ENCODE measurements around the gene FCRL1.

Gene FCRL1

GRCh38 chr1:157819896-157820295 is at the start of gene FCRL1:
Gene FCRL1, minus strand, starts transcription at chr1:157820120. Its CDS starts 83 bp downstream, at chr1:157820037.
- no peak for DNase-seq (ENCODE audit: low spot score)

GRCh38 chr1:157868654-157869053 is 48.7 kb upstream of the FCRL1 start:
- no peak for DNase-seq (ENCODE audit: low spot score)

GRCh38 chr1:157862114-157863070 is 42.5 kb upstream of the FCRL1 start:
- peak; percentile 71 for DNase-seq (ENCODE audit: low spot score)

- peak; percentile 15 for DNase-seq (ENCODE audit: low spot score)
Observed at GRCh38 chr1:157856538-157856937, 36.6 kb upstream of the FCRL1 start.

- peak; percentile 87 for DNase-seq (ENCODE audit: low spot score)
Observed at GRCh38 chr1:157852476-157852875, 32.6 kb upstream of the FCRL1 start.

GRCh38 chr1:157849229-157849875 is 29.4 kb upstream of the FCRL1 start:
- no peak for DNase-seq (ENCODE audit: low spot score)

- no peak for DNase-seq (ENCODE audit: low spot score)
Observed at GRCh38 chr1:157844089-157844830, 24.3 kb upstream of the FCRL1 start.

- no peak for DNase-seq (ENCODE audit: low spot score)
Observed at GRCh38 chr1:157842939-157843338, 23.0 kb upstream of the FCRL1 start.

- no peak for DNase-seq (ENCODE audit: low spot score)
Observed at GRCh38 chr1:157841708-157842107, 21.8 kb upstream of the FCRL1 start, which contains the start of gene CD5L. Gene CD5L, minus strand, starts transcription at chr1:157841808. Its CDS starts 107 bp downstream, at chr1:157841701.

- peak; percentile 33 for DNase-seq (ENCODE audit: low spot score)
Observed at GRCh38 chr1:157838966-157839365, 19.0 kb upstream of the FCRL1 start.

- DNase-seq (ENCODE audit: low spot score) = no peak
Observed at GRCh38 chr1:157834430-157834829, 14.5 kb upstream of the FCRL1 start.

- no peak for DNase-seq (ENCODE audit: low spot score)
Observed at GRCh38 chr1:157833145-157833544, 13.2 kb upstream of the FCRL1 start.

- no peak for DNase-seq (ENCODE audit: low spot score)
Observed at GRCh38 chr1:157831968-157832626, 12.2 kb upstream of the FCRL1 start.

- no peak for DNase-seq (ENCODE audit: low spot score)
Observed at GRCh38 chr1:157830887-157831286, 11.0 kb upstream of the FCRL1 start.

GRCh38 chr1:157829711-157830110 is 9.8 kb upstream of the FCRL1 start:
- DNase-seq (ENCODE audit: low spot score) = no peak

- DNase-seq (ENCODE audit: low spot score) = no peak
Observed at GRCh38 chr1:157829210-157829609, 9.3 kb upstream of the FCRL1 start.

- no peak for DNase-seq (ENCODE audit: low spot score)
Observed at GRCh38 chr1:157820299-157820698, 379 bp upstream of the FCRL1 start.

GRCh38 chr1:157819215-157819614 is 705 bp downstream of the FCRL1 start:
- no peak for DNase-seq (ENCODE audit: low spot score)

GRCh38 chr1:157813269-157813668 is 6.7 kb downstream of the FCRL1 start:
- DNase-seq (ENCODE audit: low spot score) = no peak

GRCh38 chr1:157806431-157807149 is 13.3 kb downstream of the FCRL1 start:
- DNase-seq (ENCODE audit: low spot score) = peak; percentile 53

- DNase-seq (ENCODE audit: low spot score) = no peak
Observed at GRCh38 chr1:157803851-157804250, 16.1 kb downstream of the FCRL1 start.

Data from kidney tubule cell (primary cell).